ENCODE data around the gene RAB11A. TPM values are rescaled to one million over a fixed set of nuclear protein-coding genes. Genes with fewer than 3 reads are reported as not detected.
A peak's percentile ranks its signal among the peaks of the same experiment; 100 is the strongest.

The RAB11A gene
- total RNA-seq, 1 donor from 2014 or later, result 295 TPM

DNA sequence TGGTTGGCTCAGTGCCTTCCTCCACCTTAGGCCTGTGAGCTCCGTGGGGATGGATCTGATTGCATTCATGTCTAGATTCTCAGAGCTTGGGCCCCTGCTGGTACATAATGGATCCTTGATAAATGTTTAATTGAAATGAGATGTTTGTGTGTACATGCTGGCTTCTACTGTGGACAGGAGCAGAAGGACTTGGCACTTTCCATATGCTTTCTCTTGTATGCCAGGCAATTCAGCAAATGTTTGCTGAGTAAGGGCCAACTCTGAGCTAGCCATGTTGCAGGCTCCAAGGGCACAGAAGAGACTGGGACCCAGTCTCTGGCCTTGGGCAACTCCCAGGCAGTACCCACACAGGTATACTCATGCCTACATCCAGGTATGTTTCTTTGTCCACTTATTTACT lies 67.0 kb downstream of the RAB11A start:
- no peak overlapping the region for H3K4me3 ChIP-seq (ENCODE audit: low read depth, low read length)
- no peak for DNase-seq (ENCODE audit: low read depth)
- TF ChIP-seq, protein P1, sequence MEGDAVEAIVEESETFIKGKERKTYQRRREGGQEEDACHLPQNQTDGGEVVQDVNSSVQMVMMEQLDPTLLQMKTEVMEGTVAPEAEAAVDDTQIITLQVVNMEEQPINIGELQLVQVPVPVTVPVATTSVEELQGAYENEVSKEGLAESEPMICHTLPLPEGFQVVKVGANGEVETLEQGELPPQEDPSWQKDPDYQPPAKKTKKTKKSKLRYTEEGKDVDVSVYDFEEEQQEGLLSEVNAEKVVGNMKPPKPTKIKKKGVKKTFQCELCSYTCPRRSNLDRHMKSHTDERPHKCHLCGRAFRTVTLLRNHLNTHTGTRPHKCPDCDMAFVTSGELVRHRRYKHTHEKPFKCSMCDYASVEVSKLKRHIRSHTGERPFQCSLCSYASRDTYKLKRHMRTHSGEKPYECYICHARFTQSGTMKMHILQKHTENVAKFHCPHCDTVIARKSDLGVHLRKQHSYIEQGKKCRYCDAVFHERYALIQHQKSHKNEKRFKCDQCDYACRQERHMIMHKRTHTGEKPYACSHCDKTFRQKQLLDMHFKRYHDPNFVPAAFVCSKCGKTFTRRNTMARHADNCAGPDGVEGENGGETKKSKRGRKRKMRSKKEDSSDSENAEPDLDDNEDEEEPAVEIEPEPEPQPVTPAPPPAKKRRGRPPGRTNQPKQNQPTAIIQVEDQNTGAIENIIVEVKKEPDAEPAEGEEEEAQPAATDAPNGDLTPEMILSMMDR (IDR thresholded peaks at IDR 0.05; ENCODE audit: insufficient read depth, low read length, poor library complexity, severe bottlenecking), result no peak
- H3K36me3 ChIP-seq (ENCODE audit: control insufficient read depth, insufficient read depth, low read length), result no peaks in the 10 kb centered on the region
- no peaks in the 10 kb centered on the region for H3K27me3 ChIP-seq (ENCODE audit: control insufficient read depth, insufficient read depth, low read length)

- no peaks in the 10 kb centered on the region for H3K27me3 ChIP-seq (ENCODE audit: control insufficient read depth, insufficient read depth, low read length)
- no peak overlapping the region for H3K4me3 ChIP-seq (ENCODE audit: low read depth, low read length)
- no peaks in the 10 kb centered on the region for H3K36me3 ChIP-seq (ENCODE audit: control insufficient read depth, insufficient read depth, low read length)
- TF ChIP-seq, protein P1 (IDR thresholded peaks at IDR 0.05; ENCODE audit: insufficient read depth, low read length, poor library complexity, severe bottlenecking), result no peak
- no peak for DNase-seq (ENCODE audit: low read depth)
Measured at GRCh38 chr15:65937054-65937453, 67.8 kb downstream of the RAB11A start.

DNA sequence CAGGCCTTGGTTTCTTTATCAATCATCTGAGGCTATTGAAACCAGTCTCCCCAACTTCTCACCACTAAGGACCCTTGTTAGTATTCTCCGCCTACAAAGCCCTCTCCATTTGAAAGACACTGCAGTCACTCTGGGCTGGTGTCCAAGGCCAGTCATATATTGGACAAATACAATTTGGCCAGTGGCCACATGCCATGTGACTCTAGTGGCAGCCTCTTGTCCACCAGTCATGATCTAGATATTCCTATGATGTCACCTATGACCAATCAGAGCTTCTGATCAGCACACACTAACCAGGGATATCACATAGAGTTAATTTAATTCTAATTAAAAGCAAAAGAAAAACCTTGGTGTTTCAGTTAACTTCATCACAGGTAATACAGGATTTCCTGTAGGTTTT lies 68.2 kb downstream of the RAB11A start:
- TF ChIP-seq, protein P1 (IDR thresholded peaks at IDR 0.05; ENCODE audit: insufficient read depth, low read length, poor library complexity, severe bottlenecking), result no peak
- H3K36me3 ChIP-seq (ENCODE audit: control insufficient read depth, insufficient read depth, low read length), result no peaks in the 10 kb centered on the region
- H3K27me3 ChIP-seq (ENCODE audit: control insufficient read depth, insufficient read depth, low read length), result no peaks in the 10 kb centered on the region
- H3K4me3 ChIP-seq (ENCODE audit: low read depth, low read length), result no peak overlapping the region
- DNase-seq (ENCODE audit: low read depth), result no peak

GRCh38 chr15:65938604-65939003 lies 69.3 kb downstream of the RAB11A start:
- Histone ChIP-seq H3K27me3 (ENCODE audit: control insufficient read depth, insufficient read depth, low read length) (no peaks in the 10 kb centered on the region), H3K36me3 (ENCODE audit: control insufficient read depth, insufficient read depth, low read length) (no peaks in the 10 kb centered on the region), H3K4me3 (ENCODE audit: low read depth, low read length) (no peak overlapping the region)
- TF ChIP-seq, protein P1 (IDR thresholded peaks at IDR 0.05; ENCODE audit: insufficient read depth, low read length, poor library complexity, severe bottlenecking), result no peak
- no peak for DNase-seq (ENCODE audit: low read depth)

DNA sequence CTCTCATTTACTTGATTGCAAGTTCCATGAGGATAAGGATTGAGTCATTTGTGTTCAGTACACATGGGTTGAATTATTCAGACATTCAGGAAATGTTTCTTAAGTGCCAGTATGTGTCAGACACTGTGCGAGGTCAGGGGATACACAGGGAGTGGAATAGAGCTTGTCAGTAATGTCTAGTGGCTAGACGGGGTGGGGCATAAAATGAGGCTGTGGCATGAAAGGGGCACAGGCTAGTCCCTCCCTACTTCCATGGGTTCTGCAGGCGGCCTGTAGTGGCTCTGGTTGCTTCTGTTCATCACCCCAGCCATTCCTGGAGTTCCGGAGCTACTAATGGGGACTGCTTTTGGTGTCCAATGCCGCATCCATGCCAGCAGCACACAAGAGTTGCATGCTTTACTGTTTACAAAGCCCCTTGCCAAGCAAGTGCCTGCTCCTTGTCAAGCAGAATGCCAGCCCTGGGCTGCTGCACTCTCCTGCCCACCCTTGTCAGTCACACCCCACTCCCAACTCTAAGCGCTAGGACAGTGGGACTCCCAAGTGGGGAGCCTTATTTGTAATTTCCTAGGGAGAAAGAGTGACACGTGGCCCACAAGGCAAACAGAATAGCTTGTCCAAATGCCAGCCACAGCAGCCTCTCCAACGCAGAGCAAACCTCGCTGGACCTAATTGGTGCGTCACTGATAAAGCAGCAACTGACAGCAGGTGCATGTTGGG lies 70.8 kb downstream of the RAB11A start:
- peak; percentile 86 for DNase-seq (ENCODE audit: low read depth)
- TF ChIP-seq, protein P1 (IDR thresholded peaks at IDR 0.05; ENCODE audit: insufficient read depth, low read length, poor library complexity, severe bottlenecking), result no peak
- no peaks in the 10 kb centered on the region for H3K27me3 ChIP-seq (ENCODE audit: control insufficient read depth, insufficient read depth, low read length)
- H3K4me3 ChIP-seq (ENCODE audit: low read depth, low read length), result no peak overlapping the region
- no peaks in the 10 kb centered on the region for H3K36me3 ChIP-seq (ENCODE audit: control insufficient read depth, insufficient read depth, low read length)

DNA sequence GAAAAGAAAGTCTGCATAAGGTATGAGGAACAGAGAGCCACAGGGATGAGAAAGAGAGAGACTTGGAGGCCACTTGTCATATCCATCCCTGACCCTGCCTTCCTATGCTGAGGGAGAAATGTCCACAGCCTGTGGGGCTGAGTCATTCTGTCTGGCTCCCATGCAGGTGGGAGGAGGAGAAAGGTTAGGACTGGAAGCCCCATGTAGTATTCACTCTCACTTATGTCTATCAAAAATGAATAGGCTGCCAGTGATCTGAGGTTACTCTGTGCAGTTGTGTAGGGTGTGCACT lies 71.3 kb downstream of the RAB11A start:
- no peak overlapping the region for H3K4me3 ChIP-seq (ENCODE audit: low read depth, low read length)
- no peaks in the 10 kb centered on the region for H3K36me3 ChIP-seq (ENCODE audit: control insufficient read depth, insufficient read depth, low read length)
- DNase-seq (ENCODE audit: low read depth), result peak; percentile 29
- no peaks in the 10 kb centered on the region for H3K27me3 ChIP-seq (ENCODE audit: control insufficient read depth, insufficient read depth, low read length)
- TF ChIP-seq, protein P1 (IDR thresholded peaks at IDR 0.05; ENCODE audit: insufficient read depth, low read length, poor library complexity, severe bottlenecking), result no peak
